ENCODE results near the gene LPAR5. TPM values are rescaled to one million over a fixed set of nuclear protein-coding genes. Genes with fewer than 3 reads are reported as not detected.

LPAR5 gene
- total and polyA plus RNA-seq, 2 experiments from 2014 or later, result 0.32 to 0.38 TPM

- Histone ChIP-seq H2AFZ (0 out of 2 replicates have a peak overlapping the region, but pooled peaks have one; percentile 74), H3K79me2 (replicated peaks; ENCODE audit: insufficient read depth) (no peaks in the 10 kb centered on the region), H3K4me1 (ENCODE audit: insufficient read depth) (peaks cover 27% of the 10 kb centered on the region), H3K27me3 (ENCODE audit: insufficient read depth) (0 out of 2 replicates have a peak, but pooled peaks cover 1% of the 10 kb centered on the region), H3K4me2 (peak overlapping the region; percentile 85), H3K36me3 (ENCODE audit: insufficient read depth) (no peaks in the 10 kb centered on the region), H3K27ac (ENCODE audit: low read depth) (peak overlapping the region; percentile 97), H3F3A (replicated peaks; ENCODE audit: low read depth) (peaks cover 24% of the 10 kb centered on the region; the same call in 1 of the 2 replicates), H3K9me2 (ENCODE audit: insufficient read depth) (peaks cover 10% of the 10 kb centered on the region), H3K4me3 (peak overlapping the region; percentile 57), H4K20me1 (replicated peaks; ENCODE audit: insufficient read depth) (no peaks in the 10 kb centered on the region)
- H3K9me3 Mint-ChIP-seq, result no peaks in the 10 kb centered on the region
- ATAC-seq (peak; percentile 7), DNase-seq (ENCODE audit: low spot score) (peak; percentile 61)
- H3K27ac Mint-ChIP-seq, result peak overlapping the region; percentile 93
- H3K27me3 Mint-ChIP-seq (ENCODE audit: insufficient read depth, low read depth, poor library complexity), result peaks cover 16% of the 10 kb centered on the region
- H3K36me3 Mint-ChIP-seq (ENCODE audit: low read depth), result no peaks in the 10 kb centered on the region
- peak overlapping the region; percentile 69 for H3K4me3 Mint-ChIP-seq
- TF ChIP-seq ZNF331 (CRISPR knock-in tag; IDR thresholded peaks at IDR 0.05; ENCODE audit: low read depth), result no peak
- TF ChIP-seq ZNF114 (CRISPR knock-in tag; IDR thresholded peaks at IDR 0.05), result no peak
- TF ChIP-seq POLR2AphosphoS5 (IDR thresholded peaks at IDR 0.05; ENCODE audit: low read depth), result 0 out of 2 replicates have a peak, but pooled peaks have one; percentile 31
- H3K4me1 Mint-ChIP-seq, result peaks cover 39% of the 10 kb centered on the region
Observed at GRCh38 chr12:6613015-6613775, 22.6 kb downstream of the LPAR5 start.

GRCh38 chr12:6612652-6613014 is 23.1 kb downstream of the LPAR5 start:
- peaks cover 29% of the 10 kb centered on the region; the same call in 1 of the 2 replicates for H3F3A ChIP-seq (replicated peaks; ENCODE audit: low read depth)
- Mint-ChIP-seq H3K36me3 (ENCODE audit: low read depth) (no peaks in the 10 kb centered on the region), H3K9me3 (no peaks in the 10 kb centered on the region), H3K27ac (peak overlapping the region; percentile 93), H3K4me1 (peaks cover 36% of the 10 kb centered on the region), H3K27me3 (ENCODE audit: insufficient read depth, low read depth, poor library complexity) (peaks cover 16% of the 10 kb centered on the region), H3K4me3 (peak overlapping the region; percentile 69)
- TF ChIP-seq ZNF331 (CRISPR knock-in tag; IDR thresholded peaks at IDR 0.05; ENCODE audit: low read depth) (no peak), EZH2phosphoT487 (IDR thresholded peaks at IDR 0.05; ENCODE audit: unreplicated experiment) (no peak), STAT1 (IDR thresholded peaks at IDR 0.05; ENCODE audit: unreplicated experiment) (no peak), CREB1 (CRISPR knock-in tag; IDR thresholded peaks at IDR 0.05; ENCODE audit: low read depth) (no peak), ZNF114 (CRISPR knock-in tag; IDR thresholded peaks at IDR 0.05) (no peak), NANOG (IDR thresholded peaks at IDR 0.05; ENCODE audit: borderline replicate concordance) (no peak), JUNB (IDR thresholded peaks at IDR 0.05; ENCODE audit: unreplicated experiment) (no peak)
- TF ChIP-seq, protein P1, sequence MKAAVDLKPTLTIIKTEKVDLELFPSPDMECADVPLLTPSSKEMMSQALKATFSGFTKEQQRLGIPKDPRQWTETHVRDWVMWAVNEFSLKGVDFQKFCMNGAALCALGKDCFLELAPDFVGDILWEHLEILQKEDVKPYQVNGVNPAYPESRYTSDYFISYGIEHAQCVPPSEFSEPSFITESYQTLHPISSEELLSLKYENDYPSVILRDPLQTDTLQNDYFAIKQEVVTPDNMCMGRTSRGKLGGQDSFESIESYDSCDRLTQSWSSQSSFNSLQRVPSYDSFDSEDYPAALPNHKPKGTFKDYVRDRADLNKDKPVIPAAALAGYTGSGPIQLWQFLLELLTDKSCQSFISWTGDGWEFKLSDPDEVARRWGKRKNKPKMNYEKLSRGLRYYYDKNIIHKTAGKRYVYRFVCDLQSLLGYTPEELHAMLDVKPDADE (IDR thresholded peaks at IDR 0.05), result no peak
- TF ChIP-seq, protein P2, sequence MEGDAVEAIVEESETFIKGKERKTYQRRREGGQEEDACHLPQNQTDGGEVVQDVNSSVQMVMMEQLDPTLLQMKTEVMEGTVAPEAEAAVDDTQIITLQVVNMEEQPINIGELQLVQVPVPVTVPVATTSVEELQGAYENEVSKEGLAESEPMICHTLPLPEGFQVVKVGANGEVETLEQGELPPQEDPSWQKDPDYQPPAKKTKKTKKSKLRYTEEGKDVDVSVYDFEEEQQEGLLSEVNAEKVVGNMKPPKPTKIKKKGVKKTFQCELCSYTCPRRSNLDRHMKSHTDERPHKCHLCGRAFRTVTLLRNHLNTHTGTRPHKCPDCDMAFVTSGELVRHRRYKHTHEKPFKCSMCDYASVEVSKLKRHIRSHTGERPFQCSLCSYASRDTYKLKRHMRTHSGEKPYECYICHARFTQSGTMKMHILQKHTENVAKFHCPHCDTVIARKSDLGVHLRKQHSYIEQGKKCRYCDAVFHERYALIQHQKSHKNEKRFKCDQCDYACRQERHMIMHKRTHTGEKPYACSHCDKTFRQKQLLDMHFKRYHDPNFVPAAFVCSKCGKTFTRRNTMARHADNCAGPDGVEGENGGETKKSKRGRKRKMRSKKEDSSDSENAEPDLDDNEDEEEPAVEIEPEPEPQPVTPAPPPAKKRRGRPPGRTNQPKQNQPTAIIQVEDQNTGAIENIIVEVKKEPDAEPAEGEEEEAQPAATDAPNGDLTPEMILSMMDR (conservative IDR thresholded peaks at IDR 0.05; ENCODE audit: low read depth in 2 of 2), result no peak
- ATAC-seq (no peak; the same call in 2 of the 3 replicates), DNase-seq (ENCODE audit: low spot score) (no peak)
- peaks cover 10% of the 10 kb centered on the region for H3K9me2 ChIP-seq (ENCODE audit: insufficient read depth)
- no peaks in the 10 kb centered on the region for H3K79me2 ChIP-seq (replicated peaks; ENCODE audit: insufficient read depth)
- peak overlapping the region; percentile 85 for H3K4me2 ChIP-seq
- 0 out of 2 replicates have a peak overlapping the region, but pooled peaks have one; percentile 32 for H3K27ac ChIP-seq (ENCODE audit: low read depth)
- H4K20me1 ChIP-seq (replicated peaks; ENCODE audit: insufficient read depth), result no peaks in the 10 kb centered on the region
- no peaks in the 10 kb centered on the region for H3K36me3 ChIP-seq (ENCODE audit: insufficient read depth)
- H3K4me1 ChIP-seq (ENCODE audit: insufficient read depth), result peaks cover 30% of the 10 kb centered on the region
- H3K4me3 ChIP-seq, result peak overlapping the region; percentile 57
- H3K27me3 ChIP-seq (ENCODE audit: insufficient read depth), result no peaks in the 10 kb centered on the region
- 0 out of 2 replicates have a peak overlapping the region, but pooled peaks have one; percentile 74 for H2AFZ ChIP-seq
